NCI-H345 treated with DMSO at 0.1 percent for 48 hours (cell line): ENCODE results near the gene CLIP1.
"Not testable (repeated sequence)": the region's sequence is repeated elsewhere in the genome, so short reads cannot be mapped to it uniquely, and the experiment has no call there.

Experiments
- DNase-seq: peaks from one replicate; lab custom pipeline; 2025; ENCODE audit not compliant: unreplicated experiment; lab: John Stamatoyannopoulos, UW

The CLIP1 gene

DNA sequence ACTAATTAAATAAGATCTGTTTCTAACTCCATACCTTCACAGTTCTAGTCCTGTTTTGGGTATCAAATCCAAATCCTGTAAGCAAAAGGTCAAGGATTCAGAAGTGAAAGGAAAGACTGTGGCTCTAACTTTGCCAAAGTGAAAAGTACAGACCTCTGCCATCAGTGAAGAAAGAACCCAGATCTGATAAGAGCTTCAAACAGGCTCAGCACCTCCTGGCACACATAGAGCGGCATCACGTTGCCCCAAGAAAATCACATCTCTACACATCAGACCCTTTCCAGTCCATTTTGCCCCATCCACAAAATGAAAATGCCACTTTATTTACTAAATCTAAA lies 23.2 kb downstream of the CLIP1 start:
- no peak for DNase-seq

GRCh38 chr12:122397981-122398380 lies 24.5 kb downstream of the CLIP1 start:
- not testable (repeated sequence) for DNase-seq

DNA sequence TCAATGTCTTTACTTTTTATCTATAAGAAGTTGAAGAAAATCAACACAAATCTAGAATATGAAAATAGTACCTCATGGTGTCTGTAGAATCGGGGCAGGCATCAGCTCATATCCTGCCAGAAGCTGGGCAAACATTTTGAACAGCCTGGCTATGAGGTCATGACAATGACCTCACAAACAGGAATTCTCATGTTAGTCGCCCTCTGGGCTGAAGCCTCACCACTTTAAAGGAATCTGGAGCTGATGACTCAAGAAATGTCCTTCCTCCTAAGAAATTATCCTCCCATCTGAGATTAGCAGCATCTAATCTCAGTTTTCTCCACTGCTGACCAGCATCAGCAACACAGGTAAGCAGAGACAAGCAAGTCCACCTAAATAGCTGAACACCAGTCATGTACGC lies 27.1 kb downstream of the CLIP1 start:
- DNase-seq = no peak

DNA sequence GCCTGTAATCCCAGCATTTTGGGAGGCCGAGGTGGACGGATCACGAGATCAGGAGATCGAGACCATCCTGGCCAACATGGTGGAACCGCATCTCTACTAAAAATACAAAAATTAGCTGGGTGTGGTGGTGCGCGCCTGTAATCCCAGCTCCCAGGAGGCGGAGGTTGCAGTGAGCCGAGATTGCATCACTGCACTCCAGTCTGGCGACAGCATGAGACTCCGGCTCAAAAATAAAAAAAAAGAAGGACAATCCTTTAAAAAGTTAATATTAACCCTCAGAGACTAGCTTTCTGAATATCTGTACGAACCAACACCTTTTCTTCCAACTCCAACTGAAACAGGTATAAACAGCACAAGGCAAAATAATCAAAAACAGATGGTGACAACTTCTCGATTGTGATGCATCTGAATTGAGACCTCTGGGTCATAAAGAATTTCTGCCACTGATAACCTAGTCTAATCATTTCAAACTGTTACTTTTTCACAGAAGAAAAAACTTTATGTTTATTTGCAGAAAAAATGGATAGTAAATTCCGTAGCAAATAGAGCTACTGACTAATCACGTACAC lies 27.8 kb downstream of the CLIP1 start:
- DNase-seq = no peak

DNA sequence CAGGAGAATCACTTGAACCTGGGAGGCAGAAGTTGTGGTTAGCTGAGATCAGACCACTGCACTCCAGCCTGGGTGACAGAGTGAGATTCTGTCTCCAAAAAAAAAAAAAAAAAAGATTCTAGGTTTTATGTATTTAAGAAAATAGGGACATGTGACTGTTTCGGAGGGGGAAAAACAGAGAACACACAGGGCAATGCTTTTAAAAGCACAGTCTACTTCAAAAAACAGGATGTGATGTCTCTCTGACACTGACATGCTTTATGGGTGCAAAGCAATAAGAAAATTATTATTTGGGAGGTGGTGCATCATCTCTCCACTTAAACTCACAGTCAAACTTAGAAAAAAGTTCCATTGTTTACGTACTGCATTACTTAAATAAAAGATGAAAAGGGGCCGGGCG lies 28.7 kb downstream of the CLIP1 start:
- no peak for DNase-seq

- no peak for DNase-seq
These were observed 30.1 kb downstream of the CLIP1 start for GRCh38 chr12:122392411-122392810.

DNA sequence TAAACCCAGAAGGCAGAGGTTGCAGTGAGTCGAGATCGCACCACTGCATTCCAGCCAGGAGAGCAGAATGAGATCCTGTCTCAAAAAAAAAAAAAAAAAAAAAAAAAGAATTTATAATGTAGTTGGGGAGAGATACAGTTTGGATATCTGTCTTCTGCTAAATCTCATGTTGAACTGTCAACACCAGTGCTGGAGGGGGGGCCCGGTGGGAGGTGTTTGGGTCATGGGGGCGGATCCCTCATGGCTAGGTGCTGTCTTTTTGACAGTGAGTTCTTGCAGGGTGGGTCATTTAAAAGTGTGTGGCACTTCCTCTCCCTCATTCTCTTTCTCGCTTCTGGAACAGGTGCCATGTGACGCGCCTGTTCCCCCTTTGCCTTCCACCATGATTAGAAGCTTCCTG lies 32.8 kb downstream of the CLIP1 start:
- DNase-seq = no peak

GRCh38 chr12:122387887-122388286 lies 34.6 kb downstream of the CLIP1 start:
- no peak for DNase-seq

GRCh38 chr12:122385171-122386016 lies 37.1 kb downstream of the CLIP1 start:
- no peak for DNase-seq

GRCh38 chr12:122382919-122383350 lies 39.5 kb downstream of the CLIP1 start:
- DNase-seq = no peak

DNA sequence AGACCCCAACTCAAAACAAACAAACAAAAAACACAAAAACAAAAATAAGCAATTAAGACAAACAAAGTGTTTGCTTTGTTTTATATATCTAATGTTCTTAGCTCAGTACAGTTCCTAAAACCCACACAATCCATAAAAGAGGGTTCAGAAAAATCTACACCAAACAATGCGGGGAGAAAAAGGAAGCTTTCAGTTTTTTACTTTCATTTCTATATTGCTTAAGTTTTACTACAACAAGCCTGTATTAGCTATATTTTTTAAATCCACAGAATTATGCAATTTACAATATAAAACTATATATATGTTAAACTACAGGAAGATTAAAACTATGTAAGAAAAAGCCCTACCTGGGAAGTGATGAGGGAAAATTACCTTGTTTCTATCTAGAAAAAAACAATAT lies 41.4 kb downstream of the CLIP1 start:
- DNase-seq = no peak

- DNase-seq = not testable (repeated sequence)
These were observed 45.7 kb downstream of the CLIP1 start for GRCh38 chr12:122376751-122377150.

- DNase-seq = no peak
These were observed 47.8 kb downstream of the CLIP1 start for GRCh38 chr12:122374707-122375106.

DNA sequence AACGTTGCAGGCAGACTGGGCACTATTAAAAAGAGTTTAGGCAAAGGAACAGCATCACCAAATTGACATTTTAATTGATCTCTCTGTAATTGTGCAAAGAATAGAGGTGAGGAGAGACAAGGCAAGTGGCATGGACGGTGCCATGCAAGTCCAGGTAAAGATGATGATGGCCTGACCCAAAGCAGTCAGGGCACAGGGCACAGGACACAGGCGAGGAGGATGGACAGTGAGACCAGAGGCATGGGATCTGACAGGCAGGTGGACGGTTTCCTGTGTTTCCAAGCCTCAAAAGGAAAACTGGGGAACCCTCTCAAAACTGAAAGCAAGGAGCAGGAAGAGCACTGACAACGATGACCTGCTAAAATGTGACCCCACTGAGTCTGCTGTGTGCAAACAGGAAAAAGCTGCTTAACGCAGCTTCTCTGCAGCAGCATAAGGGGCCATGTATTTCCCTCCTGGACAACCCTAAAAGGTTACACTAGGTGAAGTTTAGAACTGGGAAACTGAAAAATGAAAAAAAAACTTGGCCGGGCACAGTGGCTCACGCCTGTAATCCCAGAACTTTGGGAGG lies 50.9 kb downstream of the CLIP1 start:
- no peak for DNase-seq

DNA sequence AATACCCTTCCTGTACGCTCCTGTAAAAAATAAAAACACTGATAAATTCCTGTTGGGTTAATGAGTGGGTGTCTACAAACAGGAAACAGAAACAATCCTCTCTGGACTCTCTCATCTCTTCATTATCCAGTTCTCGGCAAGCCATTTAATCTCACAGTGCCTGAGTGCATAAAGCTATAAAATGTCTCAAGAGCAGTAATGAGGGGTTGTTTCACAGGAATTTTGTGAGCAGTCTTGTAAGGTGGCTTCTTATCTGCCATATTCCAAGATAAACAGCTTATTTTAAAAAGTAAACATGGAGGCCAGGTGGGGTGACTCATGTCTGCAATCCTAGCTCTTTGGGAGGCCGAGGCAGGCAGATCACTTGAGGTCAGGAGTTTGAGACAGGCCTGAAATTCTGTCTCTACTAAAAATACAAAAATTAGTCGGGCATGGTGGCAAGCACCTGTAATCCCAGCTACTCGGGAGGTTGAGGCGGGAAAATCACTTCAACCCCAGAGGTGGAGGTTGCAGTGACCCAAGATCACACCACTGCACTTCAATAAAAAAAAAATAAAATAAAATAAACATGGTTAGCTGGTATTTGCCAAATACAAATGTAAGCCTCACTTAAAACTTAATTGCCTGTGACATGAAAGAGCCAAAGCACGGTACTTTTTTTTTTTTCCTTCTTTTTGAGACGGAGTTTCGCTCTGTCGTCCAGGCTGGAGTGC lies 54.0 kb downstream of the CLIP1 start:
- no peak for DNase-seq

DNA sequence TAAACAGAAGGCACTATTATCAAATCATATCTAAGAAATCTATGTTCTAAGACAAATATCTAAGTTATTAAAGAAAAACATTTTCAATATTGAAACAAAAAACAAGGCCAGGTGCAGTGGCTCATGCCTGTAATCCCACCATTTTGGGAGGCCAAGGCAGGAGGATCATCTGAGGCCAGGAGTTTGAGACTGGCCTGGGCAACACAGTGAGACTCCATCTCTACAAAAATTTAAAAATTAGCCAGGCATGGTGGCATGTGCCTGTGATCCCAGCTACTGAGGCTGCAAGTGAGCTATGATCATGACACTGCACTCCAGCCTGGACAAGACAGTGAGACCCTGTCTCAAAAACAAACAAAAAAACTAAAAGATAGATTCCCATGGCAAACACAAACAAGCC lies 54.8 kb downstream of the CLIP1 start:
- not testable (repeated sequence) for DNase-seq

DNA sequence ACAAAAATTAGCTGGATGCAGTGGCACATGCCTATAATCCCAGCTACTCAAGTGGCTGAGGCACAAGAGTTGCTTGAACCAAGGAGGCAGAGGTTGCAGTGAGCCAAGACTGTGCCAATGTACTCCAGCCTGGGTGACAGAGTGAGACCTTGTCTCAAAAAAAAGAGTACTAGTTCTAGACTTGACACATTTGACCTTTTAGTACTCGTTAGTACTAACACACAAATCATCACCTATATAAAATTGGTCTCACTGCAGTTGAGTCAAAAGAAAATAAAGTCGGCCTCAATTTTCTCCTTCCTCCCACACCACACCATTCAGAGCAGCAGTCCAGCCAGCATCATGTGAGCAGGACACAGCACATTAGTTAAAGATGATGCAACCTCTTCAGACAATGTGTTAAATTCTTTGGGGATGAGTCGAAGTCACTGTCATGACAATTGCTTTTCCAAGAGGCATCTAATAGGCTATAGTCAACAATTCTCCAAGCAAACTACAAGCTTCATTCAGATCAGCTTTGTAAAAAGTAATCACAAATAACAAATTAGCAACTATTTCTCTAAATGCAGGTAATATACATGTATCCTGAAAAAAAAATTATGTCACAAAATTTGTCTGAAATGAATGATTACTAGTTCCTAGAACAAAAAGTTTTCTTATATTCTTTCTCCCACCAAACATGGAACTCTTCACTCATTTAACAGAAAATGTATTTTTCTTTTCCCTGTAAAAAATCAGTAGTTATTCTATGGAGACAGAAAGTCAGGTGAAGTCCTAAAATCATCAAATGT lies 55.6 kb downstream of the CLIP1 start:
- no peak for DNase-seq

DNA sequence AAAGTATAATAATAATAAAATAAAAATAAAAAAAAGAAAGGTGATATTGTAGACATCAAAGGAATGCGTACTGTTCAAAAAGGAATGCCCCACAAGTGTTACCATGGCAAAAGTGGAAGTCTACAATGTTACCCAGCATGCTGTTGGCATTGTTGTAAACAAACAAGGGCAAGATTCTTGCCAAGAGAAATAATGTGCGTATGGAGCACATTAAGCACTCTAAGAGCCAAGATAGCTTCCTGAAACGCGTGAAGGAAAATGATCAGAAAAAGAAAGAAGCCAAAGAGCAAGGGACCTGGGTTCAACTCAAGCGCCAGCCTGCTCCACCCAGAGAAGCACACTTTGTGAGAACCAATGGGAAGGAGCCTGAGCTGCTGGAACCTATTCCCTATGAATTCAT lies 57.2 kb downstream of the CLIP1 start:
- not testable (repeated sequence) for DNase-seq

- no peak for DNase-seq
These were observed 58.7 kb downstream of the CLIP1 start for GRCh38 chr12:122363782-122364181.

DNA sequence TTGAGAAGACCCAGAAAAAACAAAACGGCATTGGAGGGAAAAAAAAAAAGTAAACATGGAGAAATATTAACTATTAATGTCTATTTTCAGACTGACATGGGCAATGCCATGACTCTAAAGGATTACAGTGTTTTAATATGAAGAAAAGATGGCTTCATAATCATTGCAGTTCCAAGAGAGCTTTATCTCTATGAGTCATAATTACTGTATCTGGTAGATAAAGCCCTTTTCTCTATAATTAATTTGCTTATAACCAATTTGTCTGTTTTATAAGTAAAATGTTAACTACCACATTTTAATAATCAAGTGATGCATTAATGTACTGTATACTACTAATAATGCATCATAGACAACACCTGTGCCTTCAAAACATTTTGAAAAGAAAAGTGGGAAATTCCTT lies 59.7 kb downstream of the CLIP1 start:
- no peak for DNase-seq

GRCh38 chr12:122358403-122358802 lies 64.1 kb downstream of the CLIP1 start:
- not testable (repeated sequence) for DNase-seq
